ENCODE measurements around the gene MED16.
"Not testable (repeated sequence)": the region's sequence is repeated elsewhere in the genome, so short reads cannot be mapped to it uniquely, and the experiment has no call there.

MED16 gene

DNA sequence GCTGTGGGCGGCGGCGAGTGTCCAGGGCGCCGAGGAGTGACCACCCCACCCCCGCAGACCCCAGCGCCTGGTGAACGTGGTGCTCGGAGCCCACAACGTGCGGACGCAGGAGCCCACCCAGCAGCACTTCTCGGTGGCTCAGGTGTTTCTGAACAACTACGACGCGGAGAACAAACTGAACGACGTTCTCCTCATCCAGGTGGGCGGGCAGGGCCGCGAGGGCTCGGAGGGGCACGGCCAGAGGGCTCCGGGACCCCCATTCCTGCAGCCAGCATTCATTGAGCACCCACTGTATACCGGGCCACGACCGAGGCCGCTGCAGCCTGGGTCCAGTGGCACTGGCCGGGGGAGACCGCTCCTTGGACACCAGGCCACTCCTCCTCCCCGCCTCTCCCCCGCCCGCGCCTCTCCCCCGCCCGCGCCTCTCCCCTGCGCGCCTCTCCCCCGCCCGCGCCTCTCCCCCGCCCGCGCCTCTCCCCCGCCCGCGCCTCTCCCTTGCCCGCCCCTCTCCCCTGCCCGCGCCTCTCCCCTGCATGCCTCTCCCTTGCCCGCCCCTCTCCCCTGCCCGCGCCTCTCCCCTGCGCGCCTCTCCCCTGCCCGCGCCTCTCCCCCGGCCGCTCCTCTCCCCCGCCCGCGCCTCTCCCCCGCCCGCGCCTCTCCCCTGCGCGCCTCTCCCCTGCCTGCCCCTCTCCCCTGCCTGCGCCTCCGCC, 49.0 kb downstream of the MED16 start:
- no peak overlapping the region for H3K4me3 ChIP-seq (ENCODE audit: low read length)
- DNase-seq (ENCODE audit: low read depth, low spot score): no peak

GRCh38 chr19:843180-843835, 49.7 kb downstream of the MED16 start:
- no peak for DNase-seq (ENCODE audit: low read depth, low spot score)
- no peak overlapping the region for H3K4me3 ChIP-seq (ENCODE audit: low read length)

DNA sequence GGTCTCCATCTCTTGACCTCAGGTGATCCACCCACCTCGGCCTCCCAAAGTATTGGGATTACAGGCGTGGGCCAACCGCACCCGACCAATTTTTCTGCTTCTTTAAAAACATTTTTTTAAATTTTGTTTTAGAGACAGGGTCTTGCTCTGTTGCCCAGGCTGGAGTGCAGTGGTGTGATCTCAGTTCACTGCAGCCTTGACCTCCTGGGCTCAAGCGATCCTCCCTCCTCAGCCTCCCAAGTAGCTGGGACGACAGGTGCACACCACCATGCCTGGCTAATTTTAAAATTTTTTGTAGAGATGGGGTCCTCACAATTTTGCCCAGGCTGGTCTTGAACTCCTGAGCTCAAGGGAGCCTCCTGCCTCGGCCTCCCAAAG, 50.2 kb downstream of the MED16 start:
- H3K4me3 ChIP-seq (ENCODE audit: low read length); DNase-seq (ENCODE audit: low read depth, low spot score): not testable (repeated sequence)

- DNase-seq (ENCODE audit: low read depth, low spot score): no peak
Observed at GRCh38 chr19:840519-841206, 52.3 kb downstream of the MED16 start, which contains the start of gene PRTN3. Gene PRTN3, plus strand, starts transcription at chr19:840999. Its CDS starts 10 bp downstream, at chr19:841009.

GRCh38 chr19:835210-835810, 57.7 kb downstream of the MED16 start:
- no peak for DNase-seq (ENCODE audit: low read depth, low spot score)
- H3K4me3 ChIP-seq (ENCODE audit: low read length): no peak overlapping the region

More at GRCh38 chr19:840519-841206, 52.3 kb downstream of the MED16 start, which contains the start of gene PRTN3:
- H3K4me3 ChIP-seq (ENCODE audit: low read length): no peak within 1 kb of the TSS

GRCh38 chr19:834216-834615, 58.8 kb downstream of the MED16 start:
- DNase-seq (ENCODE audit: low read depth, low spot score): no peak
- H3K4me3 ChIP-seq (ENCODE audit: low read length): no peak overlapping the region

- no peak overlapping the region for H3K4me3 ChIP-seq (ENCODE audit: low read length)
- no peak for DNase-seq (ENCODE audit: low read depth, low spot score)
Observed at GRCh38 chr19:831407-832369, 61.3 kb downstream of the MED16 start.

DNA sequence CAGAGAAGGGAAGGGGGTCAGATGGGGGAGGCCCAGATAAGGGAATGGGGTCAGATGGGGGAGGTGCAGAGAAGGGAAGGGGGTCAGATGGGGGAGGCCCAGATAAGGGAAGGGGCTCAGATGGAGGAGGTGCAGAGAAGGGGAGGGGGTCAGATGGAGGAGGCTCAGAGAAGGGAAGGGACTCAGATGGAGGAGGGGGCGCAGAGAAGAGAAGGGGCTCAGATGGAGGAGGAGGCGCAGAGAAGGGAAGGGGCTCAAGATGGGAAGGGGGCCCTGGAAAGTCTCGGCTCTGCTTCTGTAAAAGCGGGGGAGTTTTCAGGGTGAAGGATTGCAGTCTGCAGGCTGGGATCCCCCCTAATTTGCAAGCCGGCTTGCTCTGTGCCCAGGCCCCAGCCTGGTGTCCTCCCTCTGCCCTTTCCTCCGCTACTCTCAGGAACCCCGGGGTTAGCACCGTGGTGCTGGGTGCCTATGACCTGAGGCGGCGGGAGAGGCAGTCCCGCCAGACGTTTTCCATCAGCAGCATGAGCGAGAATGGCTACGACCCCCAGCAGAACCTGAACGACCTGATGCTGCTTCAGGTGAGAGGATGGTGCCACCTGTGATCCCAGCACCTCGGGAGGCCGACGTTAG, 63.7 kb downstream of the MED16 start:
- no peak overlapping the region for H3K4me3 ChIP-seq (ENCODE audit: low read length)
- no peak for DNase-seq (ENCODE audit: low read depth, low spot score)

GRCh38 chr19:827710-828321, 65.2 kb downstream of the MED16 start, which contains the start of gene AZU1:
Gene AZU1, plus strand, starts transcription at chr19:827837. Its CDS starts 10 bp downstream, at chr19:827847.
- DNase-seq (ENCODE audit: low read depth, low spot score): no peak

GRCh38 chr19:827314-827709, 65.7 kb downstream of the MED16 start:
- H3K4me3 ChIP-seq (ENCODE audit: low read length): no peak overlapping the region
- DNase-seq (ENCODE audit: low read depth, low spot score): no peak

More at GRCh38 chr19:827710-828321, 65.2 kb downstream of the MED16 start, which contains the start of gene AZU1:
- no peak within 1 kb of the TSS for H3K4me3 ChIP-seq (ENCODE audit: low read length)

- DNase-seq (ENCODE audit: low read depth, low spot score): no peak
Observed at GRCh38 chr19:825897-826644, 66.9 kb downstream of the MED16 start.

GRCh38 chr19:824885-825284, 68.1 kb downstream of the MED16 start:
- H3K4me3 ChIP-seq (ENCODE audit: low read length): no peak overlapping the region
- DNase-seq (ENCODE audit: low read depth, low spot score): no peak

More at GRCh38 chr19:825897-826644, 66.9 kb downstream of the MED16 start:
- no peak overlapping the region for H3K4me3 ChIP-seq (ENCODE audit: low read length)

- H3K4me3 ChIP-seq (ENCODE audit: low read length): no peak overlapping the region
- DNase-seq (ENCODE audit: low read depth, low spot score): no peak
Observed at GRCh38 chr19:823565-824121, 69.3 kb downstream of the MED16 start.

- no peak for DNase-seq (ENCODE audit: low read depth, low spot score)
- no peak within 1 kb of the TSS for H3K4me3 ChIP-seq (ENCODE audit: low read length)
Observed at GRCh38 chr19:821825-822503, 71.0 kb downstream of the MED16 start, which contains the start of gene PLPPR3. Gene PLPPR3, minus strand, starts transcription at chr19:821955. Its CDS starts 396 bp downstream, at chr19:821559.

- H3K4me3 ChIP-seq (ENCODE audit: low read length): no peak overlapping the region
Observed at GRCh38 chr19:821231-821824, 71.7 kb downstream of the MED16 start.

DNA sequence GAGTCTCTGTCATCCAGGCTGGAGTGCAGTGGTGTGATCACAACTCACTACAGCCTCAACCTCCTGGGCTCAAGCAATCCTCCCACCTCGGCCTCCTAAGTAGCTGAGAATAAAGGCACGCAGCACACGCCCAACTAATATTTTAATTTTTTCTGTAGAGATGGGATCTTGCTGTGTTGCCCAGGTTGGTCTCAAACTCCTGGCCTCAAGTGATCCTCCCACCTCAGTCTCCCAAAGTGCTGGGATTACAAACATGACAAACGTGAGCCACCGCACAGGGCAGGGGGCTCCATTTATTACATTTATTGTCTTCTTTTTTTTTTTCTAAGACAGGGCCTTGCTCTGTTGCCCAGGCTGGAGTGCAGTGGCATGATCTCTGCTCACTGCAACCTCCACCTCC, 72.8 kb downstream of the MED16 start:
- not testable (repeated sequence) for DNase-seq (ENCODE audit: low read depth, low spot score)

More at GRCh38 chr19:821231-821824, 71.7 kb downstream of the MED16 start:
- no peak for DNase-seq (ENCODE audit: low read depth, low spot score)

More for the DNA sequence above, 72.8 kb downstream of the MED16 start:
- not testable (repeated sequence) for H3K4me3 ChIP-seq (ENCODE audit: low read length)
